ENCODE measurements around the gene COPB1. TPM values are rescaled to one million over a fixed set of nuclear protein-coding genes. Genes with fewer than 3 reads are reported as not detected.
"Not testable (repeated sequence)": the region's sequence is repeated elsewhere in the genome, so short reads cannot be mapped to it uniquely, and the experiment has no call there.

COPB1 gene
- polyA plus RNA-seq (ENCODE audit: insufficient read length in 12 of 12) = 100 to 1,000 TPM in 5 of 12 donors, 10 to 100 TPM in 6, not detected in 1; 64.2 to 125 (median 96.2) TPM
- long read RNA-seq, donor 1, transcript COPB1-202 (22 exons, 3,382 nt) = major isoform, 9 of 39 reads
- long read RNA-seq, donor 1, partial matches to known transcripts = 29 of 39 reads
- long read RNA-seq, donor 1, other reads (novel, unspliced or antisense) = 0 of 39 reads
- long read RNA-seq, donor 2, transcript COPB1-202 (22 exons, 3,382 nt) = major isoform, 17 of 20 reads
- long read RNA-seq, donor 2, partial matches to known transcripts = 0 of 20 reads
- long read RNA-seq, donor 2, other reads (novel, unspliced or antisense) = 0 of 20 reads
- long read RNA-seq, donor 3, partial matches to known transcripts = 6 of 8 reads
- long read RNA-seq, donor 3, other reads (novel, unspliced or antisense) = 0 of 8 reads
- long read RNA-seq, donor 4, partial matches to known transcripts = 0 of 4 reads
- long read RNA-seq, donor 4, other reads (novel, unspliced or antisense) = 0 of 4 reads
- long read RNA-seq, donor 5 = 0 reads
- long read RNA-seq, donor 6, transcript COPB1-202 (22 exons, 3,382 nt) = major isoform, 7 of 8 reads
- long read RNA-seq, donor 6, partial matches to known transcripts = 0 of 8 reads
- long read RNA-seq, donor 6, other reads (novel, unspliced or antisense) = 0 of 8 reads
- long read RNA-seq, donor 7, transcript COPB1-202 (22 exons, 3,382 nt) = major isoform, 6 of 6 reads
- long read RNA-seq, donor 7, partial matches to known transcripts = 0 of 6 reads
- long read RNA-seq, donor 7, other reads (novel, unspliced or antisense) = 0 of 6 reads
- long read RNA-seq, donor 8, transcript COPB1-202 (22 exons, 3,382 nt) = major isoform, 12 of 19 reads
- long read RNA-seq, donor 8, partial matches to known transcripts = 0 of 19 reads
- long read RNA-seq, donor 8, other reads (novel, unspliced or antisense) = 6 of 19 reads
- long read RNA-seq, donor 9, partial matches to known transcripts = 5 of 7 reads
- long read RNA-seq, donor 9, other reads (novel, unspliced or antisense) = 0 of 7 reads
- long read RNA-seq, donor 10, transcript COPB1-202 (22 exons, 3,382 nt) = major isoform, 15 of 22 reads
- long read RNA-seq, donor 10, partial matches to known transcripts = 6 of 22 reads
- long read RNA-seq, donor 10, other reads (novel, unspliced or antisense) = 0 of 22 reads
- long read RNA-seq, donor 11, transcript COPB1-202 (22 exons, 3,382 nt) = major isoform, 16 of 29 reads
- long read RNA-seq, donor 11, partial matches to known transcripts = 7 of 29 reads
- long read RNA-seq, donor 11, other reads (novel, unspliced or antisense) = 5 of 29 reads

- DNase-seq = peak; percentile 96
These were observed at the start of gene COPB1 for GRCh38 chr11:14499560-14500180. Gene COPB1, minus strand, starts transcription at chr11:14499811. Its CDS starts 883 bp downstream, at chr11:14498928.

GRCh38 chr11:14547440-14547839, 47.8 kb upstream of the COPB1 start:
- no peak for DNase-seq

- DNase-seq = no peak
These were observed 47.1 kb upstream of the COPB1 start for GRCh38 chr11:14546672-14547071.

GRCh38 chr11:14544611-14545010, 45.0 kb upstream of the COPB1 start:
- no peak for DNase-seq

GRCh38 chr11:14543260-14543659, 43.6 kb upstream of the COPB1 start:
- DNase-seq = no peak

GRCh38 chr11:14542324-14542723, 42.7 kb upstream of the COPB1 start:
- DNase-seq = no peak

GRCh38 chr11:14541192-14541947, 41.8 kb upstream of the COPB1 start:
- no peak for DNase-seq

- no peak for DNase-seq
These were observed 40.4 kb upstream of the COPB1 start for GRCh38 chr11:14539982-14540421.

GRCh38 chr11:14538926-14539554, 39.4 kb upstream of the COPB1 start:
- DNase-seq = no peak

- DNase-seq = no peak
These were observed 38.8 kb upstream of the COPB1 start for GRCh38 chr11:14538271-14538925.

- no peak for DNase-seq
These were observed 37.6 kb upstream of the COPB1 start for GRCh38 chr11:14537134-14537599.

- not testable (repeated sequence) for DNase-seq
These were observed 35.6 kb upstream of the COPB1 start for GRCh38 chr11:14535166-14535565.

GRCh38 chr11:14529951-14530350, 30.3 kb upstream of the COPB1 start:
- no peak for DNase-seq

GRCh38 chr11:14529321-14529720, 29.7 kb upstream of the COPB1 start:
- no peak for DNase-seq

GRCh38 chr11:14522801-14523200, 23.2 kb upstream of the COPB1 start:
- DNase-seq = no peak

- DNase-seq = no peak
These were observed 22.6 kb upstream of the COPB1 start for GRCh38 chr11:14522245-14522644.

GRCh38 chr11:14520747-14521151, 21.1 kb upstream of the COPB1 start:
- no peak for DNase-seq

GRCh38 chr11:14519917-14520746, 20.5 kb upstream of the COPB1 start, which contains the start of gene PSMA1:
Gene PSMA1, minus strand, starts transcription at chr11:14520386. Its CDS starts 87 bp downstream, at chr11:14520299.
- DNase-seq = peak; percentile 94

Measured in muscle of arm (tissue), 14 donors.